Measurements from ENCODE around the gene SERTAD2.

The SERTAD2 gene

GRCh38 chr2:64670047-64670446 is 16.3 kb upstream of the SERTAD2 start:
- no peak for DNase-seq

- no peak for DNase-seq
These were observed 15.6 kb upstream of the SERTAD2 start for GRCh38 chr2:64669288-64669687.

GRCh38 chr2:64668542-64668941 is 14.8 kb upstream of the SERTAD2 start:
- DNase-seq, result no peak

DNA sequence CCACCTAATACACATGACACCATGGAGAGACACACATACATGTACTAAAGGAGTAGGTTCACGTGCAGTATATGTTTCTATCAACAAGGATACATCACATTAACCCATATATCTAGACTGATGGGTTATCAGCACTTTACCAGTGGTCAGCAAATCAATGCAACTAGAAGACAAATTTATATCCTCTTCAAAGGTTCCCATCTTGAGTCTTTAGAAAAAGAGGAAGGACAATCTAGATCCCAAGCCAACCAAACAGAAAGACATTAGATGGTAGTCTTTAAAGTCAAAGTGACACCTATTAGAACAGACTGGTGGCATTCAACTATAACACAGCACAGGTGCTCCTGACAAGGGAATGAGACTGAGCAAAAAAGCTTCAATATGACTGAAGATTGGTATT is 13.8 kb upstream of the SERTAD2 start:
- no peak for DNase-seq

- DNase-seq, result no peak
These were observed 13.2 kb upstream of the SERTAD2 start for GRCh38 chr2:64666810-64667438.

GRCh38 chr2:64665709-64666108 is 12.0 kb upstream of the SERTAD2 start:
- DNase-seq, result no peak

DNA sequence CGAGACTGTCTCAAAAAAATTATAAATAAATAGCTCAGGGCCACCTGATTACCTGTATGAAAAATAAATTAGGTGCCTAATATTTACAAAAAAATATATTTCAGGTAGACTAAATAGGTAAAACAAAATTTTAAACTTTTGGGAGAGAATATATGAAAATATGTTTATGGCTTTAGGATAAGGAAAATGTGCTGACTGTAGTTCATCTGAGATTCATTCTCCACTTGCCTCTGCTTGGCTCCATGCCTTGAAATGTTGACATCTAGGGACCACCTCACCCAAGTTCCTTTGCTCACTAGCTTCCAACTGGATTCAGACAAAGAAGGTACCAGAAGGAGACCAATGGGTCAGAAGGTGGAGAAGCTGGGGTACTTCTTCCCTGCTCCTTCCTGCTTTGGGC is 9.7 kb upstream of the SERTAD2 start:
- DNase-seq, result no peak

DNA sequence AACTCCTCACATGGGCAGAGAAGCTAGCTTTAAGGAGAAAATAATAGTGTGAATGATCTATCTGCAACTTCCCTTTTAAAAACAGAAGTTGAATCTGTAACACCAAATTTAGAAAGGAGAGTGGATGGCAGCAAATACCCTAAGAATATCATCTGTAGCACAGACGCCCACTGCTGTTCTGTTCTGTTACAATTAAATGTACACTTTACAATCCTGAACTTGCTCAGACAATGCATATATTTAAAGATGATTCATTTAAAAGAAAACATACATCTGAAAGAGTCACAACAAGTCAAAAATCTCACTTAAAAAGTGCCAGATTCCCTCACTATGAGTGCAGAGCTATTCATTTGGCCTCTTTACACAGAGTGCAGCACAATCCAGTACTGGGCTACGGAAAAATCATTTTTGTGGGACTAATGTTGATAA is 8.0 kb upstream of the SERTAD2 start:
- no peak for DNase-seq

DNA sequence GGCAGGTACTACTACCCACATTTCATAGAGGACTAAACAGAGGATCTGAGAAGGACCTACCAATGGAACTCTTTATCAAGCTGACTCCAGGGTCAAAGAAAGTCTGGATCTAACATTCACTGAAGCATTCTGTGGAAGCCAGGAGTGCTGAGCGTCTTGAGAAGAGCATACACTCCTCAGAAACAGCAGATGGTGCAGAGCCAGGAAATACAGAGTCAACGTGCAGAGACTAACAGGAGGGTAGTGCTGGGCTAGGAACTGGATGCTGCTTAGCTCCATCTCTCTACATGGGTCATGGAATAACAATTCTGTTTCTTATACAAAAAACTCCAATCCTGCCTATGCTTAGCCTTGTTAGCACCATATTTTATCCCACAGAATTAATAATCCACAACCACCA is 5.5 kb upstream of the SERTAD2 start:
- no peak for DNase-seq

DNA sequence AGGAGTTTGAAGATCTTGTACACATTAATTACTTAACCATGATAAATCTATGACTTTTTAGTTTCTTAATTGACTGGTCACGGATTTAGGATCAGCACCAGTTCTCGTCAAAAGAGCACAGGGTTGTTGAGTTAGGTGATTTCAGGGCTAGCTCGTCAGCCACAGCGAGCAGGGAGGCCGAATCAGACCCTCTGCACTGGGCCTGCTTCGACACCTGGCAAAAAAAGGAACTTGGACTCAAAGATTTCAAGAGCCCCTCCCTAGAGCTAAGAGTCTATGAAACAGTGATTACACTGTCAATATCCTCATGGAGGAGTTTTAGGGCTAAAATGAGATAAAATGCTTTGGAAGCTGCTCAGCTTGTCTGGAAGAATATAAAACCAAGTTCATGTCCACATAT is 4.6 kb upstream of the SERTAD2 start:
- no peak for DNase-seq

DNA sequence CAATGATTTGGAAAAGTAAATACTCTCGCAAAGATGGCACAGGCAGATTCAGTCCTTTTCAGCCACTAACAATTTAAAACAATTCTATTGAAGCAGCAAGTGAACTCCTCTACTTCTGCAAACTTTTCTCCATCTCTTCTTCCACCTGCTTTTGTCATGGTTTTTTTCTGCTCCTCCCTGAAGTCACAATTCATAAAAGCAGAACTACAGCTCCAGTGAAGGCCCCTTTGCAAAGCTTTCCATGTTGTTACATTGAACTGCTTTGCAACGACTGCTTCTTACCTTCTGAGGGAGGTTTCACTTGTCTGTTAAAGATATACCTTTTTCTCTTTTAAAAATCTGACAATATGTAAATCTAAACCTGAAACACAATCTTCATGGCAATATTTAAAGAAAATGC is 3.7 kb upstream of the SERTAD2 start:
- no peak for DNase-seq

DNA sequence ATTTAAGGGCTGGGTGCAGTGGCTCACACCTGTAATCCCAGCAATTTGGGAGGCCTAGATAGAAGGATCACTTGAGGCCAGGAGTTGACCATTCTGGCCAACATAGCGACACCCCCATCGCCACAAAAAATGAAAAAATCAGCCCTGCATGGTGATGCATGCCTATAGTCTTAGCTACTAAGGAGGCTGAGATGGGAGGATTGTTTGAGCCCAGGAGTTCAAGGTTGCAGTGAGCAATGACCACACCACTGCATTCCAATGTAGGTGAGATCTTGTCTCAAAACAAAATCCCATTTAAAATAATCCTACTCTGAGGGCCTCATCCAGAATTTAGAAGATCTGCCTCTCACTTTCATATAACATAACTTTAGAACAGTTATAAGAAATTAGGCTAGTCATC is 2.7 kb upstream of the SERTAD2 start:
- DNase-seq, result no peak

- DNase-seq, result no peak
These were observed 2.2 kb upstream of the SERTAD2 start for GRCh38 chr2:64655873-64656272.

DNA sequence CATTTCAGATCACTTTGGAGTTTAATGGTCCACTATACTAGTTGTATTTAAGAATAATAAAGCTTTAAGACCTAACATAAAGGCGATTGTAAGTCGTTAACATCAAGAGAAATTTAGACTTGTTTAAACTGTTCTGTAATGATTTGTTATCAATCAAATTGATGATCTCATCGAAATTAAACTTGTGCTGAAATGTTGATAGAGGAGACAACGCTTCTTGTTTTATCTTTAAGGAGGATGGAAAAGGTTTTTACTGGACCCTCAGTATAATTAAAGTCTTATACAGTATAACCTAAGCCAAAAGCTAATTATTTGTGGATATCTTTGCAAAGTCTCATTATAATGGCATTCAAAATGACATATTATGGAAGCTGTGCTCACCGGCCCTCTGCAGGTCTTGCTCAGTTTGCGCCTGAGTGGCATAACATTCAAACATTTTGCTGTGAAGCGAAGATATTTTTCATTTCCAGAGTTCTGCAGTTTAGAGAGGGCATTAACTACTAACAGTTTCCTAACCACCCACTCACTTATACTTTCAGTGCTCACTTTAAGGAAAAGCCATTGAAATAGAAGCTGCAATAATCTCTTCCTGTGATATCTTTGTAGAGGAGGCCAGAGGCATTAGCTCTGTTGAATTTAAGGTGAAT is 1.4 kb upstream of the SERTAD2 start:
- DNase-seq, result peak; percentile 18

DNA sequence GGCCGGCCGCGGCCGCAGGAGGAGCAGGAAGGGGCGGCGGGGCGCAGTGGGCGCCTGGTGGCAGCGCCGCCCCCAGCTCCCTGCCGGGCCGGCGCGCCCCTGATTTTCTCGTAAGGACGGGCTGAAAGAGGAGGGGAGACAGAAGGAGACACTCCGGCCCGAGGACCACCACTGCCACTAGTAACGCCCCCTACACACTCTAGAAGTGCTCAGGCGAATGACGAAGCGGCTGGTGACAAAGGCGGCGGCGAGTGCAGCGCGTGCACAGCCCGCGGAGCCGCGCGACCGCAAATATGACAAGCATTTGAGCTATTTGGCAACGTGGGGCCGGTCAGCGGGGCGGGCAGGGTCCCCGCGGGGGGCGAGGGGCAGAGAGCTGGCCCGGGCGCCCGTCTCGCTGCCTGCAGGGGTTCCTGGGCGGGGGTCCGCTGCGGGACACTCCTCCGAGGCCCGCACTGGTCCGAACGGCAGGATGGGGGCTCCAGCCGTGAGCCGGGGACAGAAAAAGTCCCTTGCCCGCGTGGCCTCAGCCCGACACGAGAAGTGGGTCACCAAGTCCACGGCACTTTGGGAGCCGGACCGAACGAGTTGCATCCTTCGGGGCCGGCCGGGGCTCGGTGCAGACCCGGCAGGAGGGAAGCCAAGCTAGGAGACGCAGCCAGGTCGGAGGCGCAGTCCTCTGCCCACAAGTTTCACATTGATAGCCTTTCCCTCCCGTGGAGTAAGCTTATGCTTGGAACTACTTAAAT is 524 bp upstream of the SERTAD2 start:
- DNase-seq, result peak; percentile 84

DNA sequence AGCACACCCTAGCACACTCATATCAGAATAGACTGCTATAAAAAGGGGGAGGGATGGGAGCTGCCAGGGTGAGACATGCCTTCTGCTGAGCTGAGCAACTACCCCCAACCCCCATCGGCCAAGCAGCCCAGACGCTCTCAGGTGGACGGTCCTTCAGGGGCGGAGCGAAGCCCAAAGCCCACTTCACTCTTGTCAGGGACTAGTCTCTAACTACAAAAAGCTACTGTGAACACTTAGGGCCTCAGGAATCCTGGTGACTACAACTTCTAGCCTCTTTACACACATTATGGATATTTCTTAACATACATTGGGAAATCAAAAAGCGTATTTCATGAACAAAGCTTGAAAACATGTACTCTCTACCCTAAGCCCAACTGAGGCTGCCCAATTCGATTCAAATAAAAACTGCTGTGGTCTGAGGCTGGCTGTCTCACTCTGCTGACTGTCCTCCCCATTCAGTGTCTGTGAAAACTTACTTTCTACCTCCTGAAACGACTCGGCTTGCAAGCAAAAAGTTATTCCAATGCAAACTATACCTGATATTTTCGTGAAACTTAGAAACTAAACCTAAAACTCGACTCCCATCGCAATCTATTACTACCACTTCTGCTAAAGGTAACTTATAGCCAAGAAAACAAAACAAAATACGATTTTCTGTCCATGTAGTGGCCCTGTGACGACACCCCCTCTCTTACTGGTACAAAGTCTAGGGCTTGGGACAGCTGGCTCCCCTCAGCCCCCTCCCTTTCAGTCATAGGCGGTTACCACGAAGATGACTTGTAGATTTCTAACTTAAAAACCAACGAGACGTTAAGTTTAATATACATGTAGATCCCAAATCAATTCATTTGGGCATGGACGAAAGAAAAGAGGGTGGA is 1.2 kb downstream of the SERTAD2 start:
- DNase-seq, result peak; percentile 20

DNA sequence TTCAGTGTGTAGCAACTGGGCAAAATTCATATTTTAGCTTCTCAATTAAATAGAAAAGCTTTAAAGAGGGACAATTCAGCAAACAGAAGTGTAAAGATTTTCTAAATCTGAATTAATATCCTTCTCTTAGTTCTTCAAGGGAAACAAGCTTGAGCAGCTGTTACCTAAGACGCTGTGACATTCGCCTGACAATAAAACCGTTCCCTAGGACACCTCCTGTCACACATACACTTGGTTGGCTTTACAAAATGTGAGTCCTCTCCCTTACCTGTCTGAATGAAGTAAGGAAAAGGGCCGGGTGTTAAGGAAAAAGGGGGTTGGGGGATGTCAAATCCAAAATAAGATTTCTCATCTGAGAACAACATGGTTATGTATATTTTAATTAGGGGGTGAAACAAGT is 2.1 kb downstream of the SERTAD2 start:
- no peak for DNase-seq

GRCh38 chr2:64650722-64651338 is 2.9 kb downstream of the SERTAD2 start:
- DNase-seq, result no peak

DNA sequence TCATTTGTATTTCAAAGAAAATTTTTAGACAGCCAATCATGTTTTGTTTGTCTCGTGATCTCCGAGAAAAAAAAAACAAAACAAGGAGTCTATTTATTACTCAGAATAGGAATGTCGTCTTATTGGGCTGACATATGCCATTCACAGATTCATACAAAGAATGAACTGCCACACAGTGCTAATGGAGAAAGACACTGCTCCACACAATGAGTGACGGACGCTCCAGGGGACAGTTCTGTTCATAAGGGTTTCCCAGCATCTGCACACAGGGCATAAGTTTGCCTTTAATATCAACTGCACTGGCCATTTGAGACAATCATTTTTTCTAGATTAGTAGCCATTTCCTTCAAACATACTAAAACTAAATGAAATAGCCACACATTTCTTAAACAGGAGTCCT is 3.4 kb downstream of the SERTAD2 start:
- no peak for DNase-seq

DNA sequence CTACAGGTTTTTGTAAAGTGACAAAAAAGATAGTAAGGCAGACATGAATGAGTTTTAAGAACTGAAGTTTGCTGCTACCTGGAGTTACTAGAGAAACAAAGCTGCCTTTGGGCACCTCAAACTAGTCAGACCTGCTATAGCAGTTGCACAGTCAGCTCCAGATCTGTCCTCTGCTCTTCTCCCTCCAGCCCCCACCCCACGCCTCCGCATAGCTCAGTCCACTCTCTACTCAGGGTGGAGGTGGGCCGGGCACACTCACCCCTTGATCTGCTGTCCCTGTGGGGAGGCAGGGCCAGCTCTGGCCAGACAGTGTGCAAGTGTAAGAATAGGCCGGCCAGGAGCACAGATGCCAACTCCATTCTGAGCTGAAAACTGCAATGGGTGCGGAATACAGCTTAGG is 4.1 kb downstream of the SERTAD2 start:
- no peak for DNase-seq

GRCh38 chr2:64649013-64649484 is 4.7 kb downstream of the SERTAD2 start:
- DNase-seq, result no peak

- peak; percentile 65 for DNase-seq
These were observed 7.5 kb downstream of the SERTAD2 start for GRCh38 chr2:64646007-64646880.

Measured in NCI-H146 (cell line).